Astrocyte of the spinal cord (primary cell): Measurements from ENCODE around the gene TRMT44.
A peak's percentile ranks its signal among the peaks of the same experiment; 100 is the strongest.

Experiments
- DNase-seq: peaks from one replicate; pipeline ENCODE4 v3.0.0; 2011; ENCODE audit warnings: low read depth, low spot score
- H3K4me3 ChIP-seq: 2 replicates; pipeline ENCODE4 v1.5.1; 2011; ENCODE audit warnings: low read depth, mild to moderate bottlenecking, low read length, moderate library complexity
- CTCF ChIP-seq: IDR thresholded peaks from 2 replicates; pipeline ENCODE4 v1.5.1; 2012; ENCODE audit warnings: low read depth, mild to moderate bottlenecking, low read length, inconsistent platforms
- in situ Hi-C: cut with HindIII; loops from 2 replicates; pipeline ENCODE4 v1.10.0; 2017; ENCODE audit warnings: low sequenced_read_pairs

TRMT44 gene

GRCh38 chr4:8506006-8506372, 65.4 kb downstream of the TRMT44 start:
- no peak overlapping the region for H3K4me3 ChIP-seq
- no peak for DNase-seq
- TF ChIP-seq CTCF, result no peak
- in situ Hi-C loops, result no loop called here

- TF ChIP-seq CTCF, result no peak
- H3K4me3 ChIP-seq, result no peak overlapping the region
- DNase-seq, result peak; percentile 76
- in situ Hi-C loops, result no loop called here
Observed at GRCh38 chr4:8506373-8507195, 66.0 kb downstream of the TRMT44 start.

DNA sequence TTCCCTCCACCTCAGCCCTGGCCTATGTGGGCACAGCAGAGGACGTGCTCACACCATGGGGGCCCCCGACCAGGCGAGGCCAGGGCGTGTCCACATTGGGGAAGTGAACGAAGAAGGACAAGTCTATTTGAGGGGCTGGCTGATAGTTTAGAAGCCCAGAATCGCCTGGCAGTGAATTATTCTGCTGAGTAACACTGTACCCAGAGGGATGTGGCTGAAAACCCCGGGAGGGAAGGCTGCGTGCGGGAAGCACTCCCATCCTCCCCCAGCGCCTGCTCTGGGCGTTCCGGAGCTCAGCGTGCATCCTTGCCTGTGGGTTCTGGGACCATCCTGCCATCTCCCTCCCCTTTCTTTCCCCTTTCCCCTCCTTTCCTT, 66.6 kb downstream of the TRMT44 start:
- in situ Hi-C loops, result no loop called here
- peak; percentile 47 for DNase-seq
- H3K4me3 ChIP-seq, result no peak overlapping the region
- TF ChIP-seq CTCF, result no peak

GRCh38 chr4:8507624-8508023, 67.0 kb downstream of the TRMT44 start:
- TF ChIP-seq CTCF, result no peak
- peak; percentile 32 for DNase-seq
- no peak overlapping the region for H3K4me3 ChIP-seq
- in situ Hi-C loops, result no loop called here

GRCh38 chr4:8508266-8508665, 67.7 kb downstream of the TRMT44 start:
- no peak overlapping the region for H3K4me3 ChIP-seq
- in situ Hi-C loops, result no loop called here
- DNase-seq, result no peak
- no peak for TF ChIP-seq CTCF

- in situ Hi-C loops, result no loop called here
- H3K4me3 ChIP-seq, result no peak overlapping the region
Observed at GRCh38 chr4:8508740-8509139, 68.2 kb downstream of the TRMT44 start.

More at GRCh38 chr4:8508740-8509139, 68.2 kb downstream of the TRMT44 start:
- no peak for TF ChIP-seq CTCF
- DNase-seq, result no peak
